Measurements from ENCODE around the gene LPAR1.

The LPAR1 gene

DNA sequence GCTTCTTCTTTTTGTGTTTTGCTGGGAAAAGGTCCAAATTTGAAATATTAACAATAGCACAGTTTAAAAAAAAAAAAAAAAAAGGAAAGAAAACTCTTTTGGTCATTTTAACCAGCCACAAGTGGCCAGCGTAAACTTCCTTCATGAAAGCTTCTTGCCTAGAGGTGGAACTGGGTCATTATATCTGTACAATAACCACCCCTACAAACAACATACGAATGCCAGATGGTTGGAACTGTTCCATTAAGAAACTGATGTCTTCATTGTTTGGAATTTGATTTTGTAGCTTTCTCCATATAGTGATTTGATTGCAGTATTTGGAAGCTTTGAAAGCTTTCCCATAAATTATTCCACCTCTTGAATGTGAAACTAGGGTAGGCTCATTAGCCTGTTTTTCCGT, 18.3 kb upstream of the LPAR1 start (continued):
- TF ChIP-seq ZNF362 (tag by site-specific recombination; IDR thresholded peaks at IDR 0.05), result no peak

GRCh38 chr9:111052791-111053190, 14.5 kb upstream of the LPAR1 start:
- ChIA-PET CTCF (no interaction called here), POLR2A (no interaction called here)
- Histone ChIP-seq H3K4me1 (ENCODE audit: control insufficient read depth, insufficient read depth, low read length) (no peaks in the 10 kb centered on the region), H3K36me3 (ENCODE audit: control insufficient read depth in 2 of 2, insufficient read depth in 1 of 2, low read length in 2 of 2) (no peaks in the 10 kb centered on the region), H3K4me3 (ENCODE audit: low read depth, low read length) (no peak overlapping the region), H3K9me3 (ENCODE audit: control insufficient read depth, insufficient read depth, low read depth, low read length) (no peaks in the 10 kb centered on the region), H3K27ac (ENCODE audit: extremely low read depth, low read depth, low read length) (no peak overlapping the region)
- TF ChIP-seq, protein P1, sequence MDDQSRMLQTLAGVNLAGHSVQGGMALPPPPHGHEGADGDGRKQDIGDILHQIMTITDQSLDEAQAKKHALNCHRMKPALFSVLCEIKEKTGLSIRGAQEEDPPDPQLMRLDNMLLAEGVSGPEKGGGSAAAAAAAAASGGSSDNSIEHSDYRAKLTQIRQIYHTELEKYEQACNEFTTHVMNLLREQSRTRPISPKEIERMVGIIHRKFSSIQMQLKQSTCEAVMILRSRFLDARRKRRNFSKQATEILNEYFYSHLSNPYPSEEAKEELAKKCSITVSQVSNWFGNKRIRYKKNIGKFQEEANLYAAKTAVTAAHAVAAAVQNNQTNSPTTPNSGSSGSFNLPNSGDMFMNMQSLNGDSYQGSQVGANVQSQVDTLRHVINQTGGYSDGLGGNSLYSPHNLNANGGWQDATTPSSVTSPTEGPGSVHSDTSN (CRISPR knock-in tag; IDR thresholded peaks at IDR 0.05), result no peak
- TF ChIP-seq ATF2 (tag by site-specific recombination; IDR thresholded peaks at IDR 0.05; ENCODE audit: low read depth) (no peak), TCF7L2 (IDR thresholded peaks at IDR 0.05; ENCODE audit: borderline replicate concordance, low read depth, low read length) (no peak), SP3 (tag by site-specific recombination; IDR thresholded peaks at IDR 0.05) (no peak), PRDM10 (tag by site-specific recombination; IDR thresholded peaks at IDR 0.05) (no peak), ZNF112 (tag by site-specific recombination; IDR thresholded peaks at IDR 0.05) (no peak), ZNF19 (tag by site-specific recombination; IDR thresholded peaks at IDR 0.05; ENCODE audit: low read depth) (no peak), ZNF169 (tag by site-specific recombination; IDR thresholded peaks at IDR 0.05) (no peak), ZNF670 (tag by site-specific recombination; IDR thresholded peaks at IDR 0.05; ENCODE audit: low read depth) (no peak)

DNA sequence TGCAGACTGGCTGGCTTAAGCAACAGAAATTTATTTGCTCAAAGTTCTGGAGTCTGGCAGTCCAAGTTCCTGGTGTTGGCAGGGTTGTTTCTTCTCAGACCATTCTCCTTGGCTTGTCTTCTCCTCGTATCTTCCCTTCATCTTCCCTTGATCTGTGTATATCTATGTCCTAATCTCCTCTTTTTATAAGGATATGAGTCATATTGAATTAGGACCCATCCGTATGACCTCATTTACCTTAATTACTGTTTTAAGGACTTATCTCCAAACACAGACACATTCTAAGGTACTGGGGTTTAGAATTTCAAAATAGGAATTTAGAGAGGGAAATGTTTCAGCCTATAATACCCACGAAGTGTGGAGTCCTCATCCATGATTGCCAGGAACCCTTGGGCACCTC, 13.1 kb upstream of the LPAR1 start:
- CTCF ChIA-PET, result no interaction called here

More for the DNA sequence above, 13.1 kb upstream of the LPAR1 start:
- POLR2A ChIA-PET, result no interaction called here
- no peaks in the 10 kb centered on the region for H3K36me3 ChIP-seq (ENCODE audit: control insufficient read depth in 2 of 2, insufficient read depth in 1 of 2, low read length in 2 of 2)
- no peak overlapping the region for H3K27ac ChIP-seq (ENCODE audit: extremely low read depth, low read depth, low read length)
- H3K4me3 ChIP-seq (ENCODE audit: low read depth, low read length), result no peak overlapping the region
- TF ChIP-seq, protein P2, sequence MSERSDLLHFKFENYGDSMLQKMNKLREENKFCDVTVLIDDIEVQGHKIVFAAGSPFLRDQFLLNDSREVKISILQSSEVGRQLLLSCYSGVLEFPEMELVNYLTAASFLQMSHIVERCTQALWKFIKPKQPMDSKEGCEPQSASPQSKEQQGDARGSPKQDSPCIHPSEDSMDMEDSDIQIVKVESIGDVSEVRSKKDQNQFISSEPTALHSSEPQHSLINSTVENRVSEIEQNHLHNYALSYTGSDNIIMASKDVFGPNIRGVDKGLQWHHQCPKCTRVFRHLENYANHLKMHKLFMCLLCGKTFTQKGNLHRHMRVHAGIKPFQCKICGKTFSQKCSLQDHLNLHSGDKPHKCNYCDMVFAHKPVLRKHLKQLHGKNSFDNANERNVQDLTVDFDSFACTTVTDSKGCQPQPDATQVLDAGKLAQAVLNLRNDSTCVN (tag by site-specific recombination; optimal IDR thresholded peaks at IDR 0.05), result no peak
- TF ChIP-seq KLF8 (tag by site-specific recombination; IDR thresholded peaks at IDR 0.05) (no peak), ZNF23 (tag by site-specific recombination; IDR thresholded peaks at IDR 0.05; ENCODE audit: borderline replicate concordance) (no peak), ZNF335 (tag by site-specific recombination; conservative IDR thresholded peaks at IDR 0.05) (peak; percentile 21; the same call in 1 of the 2 replicates), SETDB1 (IDR thresholded peaks at IDR 0.05; ENCODE audit: insufficient read length, low read length) (no peak), ZNF549 (tag by site-specific recombination; IDR thresholded peaks at IDR 0.05) (no peak), INSM2 (tag by site-specific recombination; IDR thresholded peaks at IDR 0.05) (no peak), ZNF544 (tag by site-specific recombination; IDR thresholded peaks at IDR 0.05) (no peak), ZNF645 (tag by site-specific recombination; IDR thresholded peaks at IDR 0.05) (no peak)
- TF ChIP-seq, protein P3, sequence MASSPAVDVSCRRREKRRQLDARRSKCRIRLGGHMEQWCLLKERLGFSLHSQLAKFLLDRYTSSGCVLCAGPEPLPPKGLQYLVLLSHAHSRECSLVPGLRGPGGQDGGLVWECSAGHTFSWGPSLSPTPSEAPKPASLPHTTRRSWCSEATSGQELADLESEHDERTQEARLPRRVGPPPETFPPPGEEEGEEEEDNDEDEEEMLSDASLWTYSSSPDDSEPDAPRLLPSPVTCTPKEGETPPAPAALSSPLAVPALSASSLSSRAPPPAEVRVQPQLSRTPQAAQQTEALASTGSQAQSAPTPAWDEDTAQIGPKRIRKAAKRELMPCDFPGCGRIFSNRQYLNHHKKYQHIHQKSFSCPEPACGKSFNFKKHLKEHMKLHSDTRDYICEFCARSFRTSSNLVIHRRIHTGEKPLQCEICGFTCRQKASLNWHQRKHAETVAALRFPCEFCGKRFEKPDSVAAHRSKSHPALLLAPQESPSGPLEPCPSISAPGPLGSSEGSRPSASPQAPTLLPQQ (tag by site-specific recombination; IDR thresholded peaks at IDR 0.05), result 0 out of 2 replicates have a peak, but pooled peaks have one; percentile 27
- H3K9me3 ChIP-seq (ENCODE audit: control insufficient read depth, insufficient read depth, low read depth, low read length), result no peaks in the 10 kb centered on the region
- H3K4me1 ChIP-seq (ENCODE audit: control insufficient read depth, insufficient read depth, low read length), result no peaks in the 10 kb centered on the region
